DMS114 treated with DMSO at 0.1 percent for 48 hours (cell line): Measurements from ENCODE around the gene GNE.
"Not testable (repeated sequence)": the region's sequence is repeated elsewhere in the genome, so short reads cannot be mapped to it uniquely, and the experiment has no call there.

Experiments
- DNase-seq: peaks from one replicate; lab custom pipeline; 2025; ENCODE audit not compliant: unreplicated experiment; lab: John Stamatoyannopoulos, UW

Gene GNE

GRCh38 chr9:36268007-36268427, 9.8 kb upstream of the GNE start:
- no peak for DNase-seq

DNA sequence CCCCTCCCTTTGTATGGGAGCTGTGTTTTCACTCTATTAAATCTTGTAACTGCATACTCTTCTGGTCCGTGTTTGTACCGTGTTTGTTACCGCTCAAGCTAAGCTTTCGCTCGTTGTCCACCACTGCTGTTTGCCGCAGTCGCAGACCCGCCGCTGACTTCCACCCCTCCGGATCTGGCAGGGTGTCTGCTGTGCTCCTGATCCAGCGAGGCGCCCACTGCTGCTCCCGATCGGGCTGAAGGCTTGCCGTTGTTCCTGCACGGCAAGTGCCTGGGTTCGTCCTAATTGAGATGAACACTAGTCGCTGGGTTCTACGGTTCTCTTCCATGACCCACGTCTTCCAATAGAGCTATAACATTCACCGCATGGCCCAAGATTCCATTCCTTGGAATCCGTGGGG, 6.6 kb upstream of the GNE start:
- DNase-seq = no peak

GRCh38 chr9:36263683-36264082, 5.4 kb upstream of the GNE start:
- no peak for DNase-seq

GRCh38 chr9:36258996-36259533, 817 bp upstream of the GNE start:
- DNase-seq = no peak

GRCh38 chr9:36251428-36251827, 6.8 kb downstream of the GNE start:
- DNase-seq = no peak

- no peak for DNase-seq
These were observed 8.2 kb downstream of the GNE start for GRCh38 chr9:36250079-36250478.

DNA sequence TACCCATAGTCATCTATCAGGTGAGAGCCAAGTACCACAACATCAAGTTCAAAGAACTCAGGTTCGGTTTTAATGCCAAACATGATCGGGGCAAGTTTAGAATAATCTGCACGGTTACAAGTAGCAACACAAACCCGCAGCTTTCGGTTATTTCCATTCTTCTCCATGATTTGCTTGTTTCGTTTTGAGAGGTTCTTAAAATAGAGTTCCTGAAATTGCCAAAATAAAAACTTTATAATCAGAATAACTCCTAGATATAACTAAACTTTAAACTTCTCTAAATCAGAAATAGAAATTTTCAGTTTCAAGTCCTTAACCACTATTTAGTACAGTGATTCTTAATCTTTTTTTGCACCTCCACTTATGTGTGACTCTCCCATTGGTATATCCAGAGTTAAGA, 9.1 kb downstream of the GNE start:
- no peak for DNase-seq

- DNase-seq = peak; percentile 47
These were observed 10.2 kb downstream of the GNE start for GRCh38 chr9:36248061-36248460.

DNA sequence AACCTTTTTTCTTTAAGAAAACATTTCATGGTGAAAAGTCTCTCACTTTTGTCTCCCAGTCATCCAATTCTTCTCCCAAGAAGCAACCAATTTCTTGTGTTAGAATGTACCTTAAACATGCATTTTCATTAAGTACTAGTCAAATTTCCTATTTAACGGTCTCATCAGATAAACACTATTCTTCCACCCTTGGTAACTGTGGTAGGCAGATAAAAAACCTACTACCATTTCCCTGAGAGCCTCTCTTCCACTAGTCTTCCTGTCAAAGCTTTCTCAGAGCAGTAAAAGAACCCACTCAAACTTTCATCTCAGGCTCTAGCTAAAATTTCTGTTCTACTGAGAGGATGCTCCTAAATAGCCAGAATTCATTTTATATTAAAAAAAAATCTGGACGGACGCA, 10.9 kb downstream of the GNE start:
- DNase-seq = no peak

- no peak for DNase-seq
These were observed 12.3 kb downstream of the GNE start for GRCh38 chr9:36245906-36246305.

DNA sequence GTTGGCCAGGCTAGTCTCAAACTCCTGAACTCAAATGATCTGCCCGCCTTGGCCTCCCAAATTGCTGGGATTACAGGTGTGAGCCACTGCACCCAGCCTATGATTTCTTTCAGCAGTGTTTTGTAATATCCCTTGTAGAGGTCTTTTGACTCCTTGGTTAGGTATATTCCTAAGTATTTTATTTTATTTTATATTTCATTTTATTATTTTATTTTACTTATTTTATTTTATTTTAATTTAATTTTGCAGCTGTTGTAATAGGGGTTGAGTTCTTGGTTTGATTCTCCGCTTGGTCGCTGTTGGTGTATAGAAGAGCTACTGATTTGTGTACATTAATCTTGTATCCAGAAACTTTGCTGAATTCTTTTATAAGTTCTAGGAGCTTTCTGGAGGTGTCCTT, 18.6 kb downstream of the GNE start:
- DNase-seq = not testable (repeated sequence)

- not testable (repeated sequence) for DNase-seq
These were observed 19.0 kb downstream of the GNE start for GRCh38 chr9:36239205-36239604.

DNA sequence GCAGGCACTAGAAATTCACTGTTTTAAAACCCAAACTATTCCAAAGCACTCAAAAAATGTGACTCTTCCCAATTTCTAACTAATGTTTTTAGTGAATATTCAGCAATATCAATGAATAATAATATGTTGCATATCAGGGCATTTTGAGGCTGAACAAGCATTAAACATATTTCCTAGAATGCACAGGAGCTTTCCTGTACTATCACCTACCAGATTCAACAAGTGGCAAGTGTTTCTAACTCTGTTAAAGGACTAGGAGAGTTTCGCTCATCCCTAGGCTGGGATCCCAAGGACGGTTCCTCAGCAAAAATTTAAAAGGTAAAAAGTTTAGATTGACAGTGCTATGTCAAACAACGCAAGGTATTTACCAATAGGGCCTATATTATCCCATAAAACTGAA, 21.0 kb downstream of the GNE start:
- no peak for DNase-seq

DNA sequence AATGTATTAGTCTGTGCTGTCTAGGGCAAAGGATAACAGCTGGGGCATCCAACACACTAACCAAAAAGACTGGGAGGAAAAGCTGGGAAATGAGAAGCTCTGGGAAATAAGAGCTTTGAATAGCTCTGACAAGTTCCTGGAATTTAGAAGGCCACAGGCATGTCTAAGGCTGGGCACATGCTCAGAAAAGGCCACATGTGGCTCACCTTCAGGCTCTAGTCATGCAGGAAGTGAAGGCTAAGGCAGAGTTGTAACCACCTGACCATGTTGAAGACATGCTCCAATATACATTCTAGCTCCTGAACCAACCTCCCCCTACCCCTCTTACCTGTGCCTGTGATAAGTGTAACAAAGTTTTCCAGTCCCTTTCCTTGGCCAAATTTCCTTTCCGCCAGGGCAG, 35.8 kb downstream of the GNE start:
- DNase-seq = no peak

DNA sequence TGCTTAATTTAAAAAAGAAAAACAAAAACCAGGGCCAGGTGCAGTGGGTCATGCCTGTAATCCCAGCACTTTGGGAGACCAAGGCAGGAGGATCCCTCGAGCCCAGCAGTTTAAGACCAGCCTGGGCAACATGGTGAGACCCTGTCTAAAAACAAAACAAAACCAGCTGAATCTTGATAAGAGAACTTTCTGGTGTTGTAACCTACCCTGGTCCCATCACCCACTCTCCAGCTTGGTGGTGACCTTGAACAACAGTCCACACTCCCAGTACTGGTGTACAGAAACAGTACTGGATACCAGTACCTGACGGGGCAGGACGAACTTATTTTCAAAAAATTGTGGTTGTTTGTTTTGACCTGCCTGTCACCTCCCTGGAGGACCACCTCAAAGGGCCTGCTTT, 36.6 kb downstream of the GNE start:
- no peak for DNase-seq

DNA sequence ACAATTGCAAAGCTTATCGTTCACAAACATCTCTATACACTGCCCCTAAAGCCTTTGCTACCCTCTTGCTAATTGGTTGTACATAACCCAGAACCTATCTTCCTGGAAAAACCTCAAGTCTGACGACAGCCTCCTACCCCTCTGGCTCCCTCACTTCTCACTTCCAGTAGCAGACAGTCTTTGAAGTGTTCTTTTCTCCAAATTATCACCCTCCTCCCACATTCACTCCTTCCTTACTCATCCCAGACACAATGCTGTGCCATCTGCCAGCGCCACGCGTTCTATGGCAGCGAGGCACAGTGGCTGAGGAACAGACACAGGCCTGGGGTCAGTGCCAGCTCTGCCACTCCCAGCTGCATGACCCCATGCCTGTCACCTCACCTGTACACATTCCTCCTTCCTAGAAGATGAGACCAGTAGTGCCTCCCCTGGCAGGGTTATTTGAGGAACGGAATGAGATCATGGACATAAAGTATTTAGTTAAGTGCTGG, 39.8 kb downstream of the GNE start:
- DNase-seq = no peak

GRCh38 chr9:36218011-36218410, 40.2 kb downstream of the GNE start:
- DNase-seq = no peak

DNA sequence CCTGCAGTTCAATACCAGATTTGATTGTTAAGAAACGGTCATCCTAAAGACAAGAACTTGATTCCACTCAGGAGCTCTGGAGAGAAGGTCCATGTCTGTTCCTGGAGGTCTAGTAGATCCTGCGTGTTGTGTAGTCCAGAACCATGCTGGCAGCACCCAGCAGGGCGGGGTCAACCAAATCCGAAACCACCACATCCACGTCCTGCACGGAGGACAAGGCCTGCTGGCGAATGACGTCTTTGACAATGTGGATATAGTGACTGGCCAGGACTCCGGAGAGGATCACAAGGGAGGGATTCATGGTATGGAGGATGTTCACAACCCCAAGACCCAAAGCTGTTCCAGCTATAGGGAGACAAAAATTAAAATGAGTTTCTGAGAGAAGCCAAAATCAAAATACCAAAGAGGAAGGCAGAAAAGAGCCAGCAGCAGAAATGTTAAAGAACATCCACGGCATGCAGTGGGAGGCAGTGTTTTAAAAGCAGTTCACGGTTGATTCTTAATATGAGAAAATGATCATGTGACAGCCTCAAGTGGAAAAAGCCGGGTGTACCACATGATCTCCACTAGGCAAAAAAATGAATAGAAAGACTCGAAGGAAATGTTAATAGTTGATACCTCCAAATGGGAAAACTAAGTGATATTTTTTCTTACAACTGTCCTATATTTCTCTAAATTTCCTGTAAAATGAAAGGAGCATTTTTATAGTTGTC, 40.8 kb downstream of the GNE start:
- no peak for DNase-seq

- no peak for DNase-seq
These were observed 43.7 kb downstream of the GNE start for GRCh38 chr9:36214571-36214970.

GRCh38 chr9:36213989-36214388, 44.3 kb downstream of the GNE start:
- DNase-seq = no peak

GRCh38 chr9:36213387-36213786, 44.9 kb downstream of the GNE start:
- DNase-seq = no peak

- DNase-seq = no peak
These were observed 46.7 kb downstream of the GNE start for GRCh38 chr9:36211510-36211909.

DNA sequence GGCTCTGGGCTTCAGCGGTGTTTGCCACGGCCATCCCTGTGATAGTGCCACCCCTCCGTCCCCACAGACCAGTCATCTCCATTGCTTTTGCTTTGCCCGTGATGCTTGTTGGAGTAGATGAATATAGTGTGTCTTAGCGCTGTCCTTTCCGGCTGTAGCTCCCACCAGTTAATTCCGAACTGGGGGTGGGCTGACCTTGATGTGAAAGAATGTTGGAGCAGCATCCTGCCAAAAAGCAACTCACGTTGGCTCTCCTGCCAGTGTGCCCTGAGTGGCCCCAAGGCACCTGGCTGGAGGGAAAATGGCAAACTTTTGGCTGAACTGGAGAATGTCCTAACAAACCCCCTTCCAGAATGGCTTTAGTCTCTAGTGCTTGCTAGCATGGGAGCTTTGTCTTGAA, 47.5 kb downstream of the GNE start:
- DNase-seq = no peak
